ENCODE results near the gene CISTR.

Gene CISTR

DNA sequence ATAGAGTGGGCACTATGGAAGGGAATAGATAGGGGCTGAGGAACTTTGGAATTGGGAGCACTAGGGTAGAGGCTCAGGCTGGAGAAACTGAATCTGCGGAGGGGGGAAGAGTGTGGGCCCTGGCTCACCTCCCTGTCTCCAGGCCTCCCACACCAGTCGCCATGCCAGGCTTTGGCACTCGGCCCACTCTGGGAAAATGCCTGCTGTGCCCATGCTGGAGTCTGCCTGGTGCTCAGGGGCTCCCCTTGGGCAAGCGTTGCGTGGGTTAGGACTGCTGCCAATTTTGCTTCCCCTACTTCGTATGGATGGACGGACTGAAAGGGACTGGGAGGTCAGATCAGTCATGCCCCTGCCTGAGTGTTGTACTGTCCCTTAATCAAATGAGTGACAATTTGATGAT lies 34.6 kb upstream of the CISTR start:
- TF ChIP-seq CTCF (IDR thresholded peaks at IDR 0.05), result no peak

DNA sequence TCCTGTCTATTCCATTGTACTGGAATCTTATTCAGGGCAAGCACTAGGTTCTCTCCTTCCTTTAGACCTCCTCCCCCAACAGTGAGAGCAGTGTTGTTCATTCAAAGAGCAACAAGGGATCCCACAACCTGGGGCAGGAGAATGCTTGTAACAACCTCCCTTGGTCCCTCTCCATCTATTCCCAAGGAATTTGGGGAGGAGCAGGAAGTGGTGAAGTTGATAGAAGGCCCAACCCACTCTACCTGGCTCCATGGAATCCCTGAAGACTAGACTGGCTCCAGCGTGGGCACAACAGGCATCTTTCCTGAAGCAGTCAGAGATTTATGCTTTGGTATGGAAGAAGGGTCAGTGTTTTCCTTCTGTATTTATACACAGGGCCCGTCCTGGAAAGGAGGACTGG lies 33.4 kb upstream of the CISTR start:
- no peak for TF ChIP-seq CTCF (IDR thresholded peaks at IDR 0.05)

- TF ChIP-seq CTCF (IDR thresholded peaks at IDR 0.05), result no peak
Observed at GRCh38 chr12:53782093-53782703, 30.4 kb upstream of the CISTR start.

DNA sequence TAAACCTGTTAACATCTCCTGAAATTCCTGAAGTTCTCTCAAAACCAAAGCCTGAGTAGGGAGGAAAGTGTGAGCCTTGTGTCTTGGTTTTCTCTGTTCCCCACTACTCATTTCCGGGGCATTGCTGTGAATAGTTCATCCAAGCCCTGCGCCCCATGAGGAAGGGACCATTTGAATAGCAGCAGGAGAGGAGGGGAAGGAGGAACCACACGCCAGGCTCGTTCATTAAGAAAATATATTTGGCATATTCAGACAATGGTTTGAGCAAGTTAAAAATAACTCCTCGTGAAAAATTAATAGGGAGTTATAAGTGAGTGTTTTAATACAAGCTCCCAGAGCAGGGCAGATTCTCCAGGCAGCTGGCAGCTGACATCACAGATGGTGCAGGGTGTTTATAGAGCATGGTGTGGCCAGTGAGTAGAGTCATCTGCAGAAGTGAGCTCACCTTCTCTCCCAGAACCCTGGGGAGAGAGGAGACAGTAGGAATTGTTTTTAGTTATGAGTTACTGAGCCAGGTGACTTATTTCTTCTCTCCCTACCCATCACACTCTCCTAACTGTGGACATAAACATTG lies 29.5 kb upstream of the CISTR start:
- TF ChIP-seq CTCF (IDR thresholded peaks at IDR 0.05), result no peak

GRCh38 chr12:53780323-53780722 lies 28.5 kb upstream of the CISTR start:
- no peak; the same call in 1 of the 2 replicates for TF ChIP-seq CTCF (IDR thresholded peaks at IDR 0.05)

DNA sequence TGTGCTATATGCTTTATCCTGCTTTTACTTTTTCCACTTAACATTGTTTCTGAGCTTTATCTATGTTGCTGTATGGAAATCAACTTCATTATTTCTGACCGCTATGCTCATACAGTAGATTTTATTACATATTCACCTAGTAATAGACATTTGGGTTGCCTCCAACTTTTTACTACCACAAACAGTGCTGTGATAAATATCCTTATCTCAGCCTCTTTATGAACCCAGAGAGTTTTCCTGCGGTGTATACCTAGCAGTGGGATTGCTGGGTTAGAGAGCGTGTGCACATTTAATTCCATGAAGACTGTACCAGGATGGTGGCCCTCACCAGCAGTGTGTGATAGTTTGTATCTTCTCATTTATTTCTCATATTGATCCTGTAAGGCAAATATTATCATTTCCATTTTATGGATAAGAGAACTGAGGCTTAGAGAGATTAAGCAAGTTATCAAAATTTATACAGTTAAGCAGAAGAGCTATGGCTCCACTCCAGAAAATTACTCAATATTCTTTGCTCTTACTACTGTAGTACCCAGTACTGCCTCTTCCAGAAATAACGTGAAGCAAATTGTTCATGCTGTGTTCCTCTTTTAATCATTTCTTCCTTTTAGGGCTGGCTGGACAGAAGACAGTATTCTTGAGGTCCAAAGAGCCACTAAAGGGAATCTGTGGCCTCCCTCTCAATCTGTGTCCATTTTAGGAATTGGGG lies 26.3 kb upstream of the CISTR start:
- no peak for TF ChIP-seq CTCF (IDR thresholded peaks at IDR 0.05)

DNA sequence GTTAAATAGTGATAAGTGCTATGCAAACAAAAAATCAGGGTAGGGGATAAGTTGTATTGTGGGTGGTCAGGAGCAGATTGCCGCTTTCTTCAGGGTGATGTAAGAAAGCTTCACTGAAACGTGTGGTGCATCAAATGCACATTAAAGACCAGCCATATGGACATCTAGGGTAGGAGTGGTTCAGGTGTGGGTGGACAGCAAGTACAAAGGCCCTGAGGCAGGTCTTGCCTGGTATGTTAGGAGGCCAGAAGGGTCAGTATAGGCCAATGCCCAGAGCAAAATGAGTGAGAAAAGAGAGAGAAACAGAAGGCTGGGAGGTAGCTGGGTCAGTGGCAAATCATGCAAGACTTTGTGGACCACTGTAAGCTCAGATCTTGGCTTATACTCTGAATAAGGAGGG lies 25.6 kb upstream of the CISTR start:
- TF ChIP-seq CTCF (IDR thresholded peaks at IDR 0.05), result no peak

Data from LNCAP (cell line).